Small intestine (tissue), 7 donors: Measurements from ENCODE around the gene HDAC9. TPM values are rescaled to one million over a fixed set of nuclear protein-coding genes. Genes with fewer than 3 reads are reported as not detected.

Source experiments
- DNase-seq, 2 donors: peaks; one replicate each; pipeline versions ENCODE4 v3.0.0 to v3.0.0-alpha.2; 2013
- FAIRE-seq: peaks from 2 replicates; lab custom pipeline; 2012; peaks lifted over from hg19 to GRCh38; lab: Jason Lieb, UNC
- H3K27ac ChIP-seq, 3 donors: one replicate each; pipeline ENCODE4 v1.5.1; 2013; ENCODE audit warnings: low read length in 2 of 3, mild to moderate bottlenecking in 2 of 3, control low read depth in 1 of 3, inconsistent platforms in 1 of 3, low read depth in 1 of 3, moderate library complexity in 1 of 3
- H3K27me3 ChIP-seq, 3 donors: one replicate each; pipeline ENCODE4 v1.6.1; 2013; ENCODE audit warnings: low read length in 3 of 3, inconsistent platforms in 1 of 3; ENCODE audit not compliant: control insufficient read depth in 3 of 3, insufficient read depth in 3 of 3
- H3K36me3 ChIP-seq, 3 donors: one replicate each; pipeline ENCODE4 v1.6.1; 2013; ENCODE audit warnings: low read length in 3 of 3, inconsistent platforms in 1 of 3, low read depth in 1 of 3, mild to moderate bottlenecking in 1 of 3, moderate library complexity in 1 of 3; ENCODE audit not compliant: control insufficient read depth in 3 of 3, insufficient read depth in 2 of 3
- H3K4me1 ChIP-seq, 3 donors: one replicate each; pipeline ENCODE4 v1.6.1; 2013; ENCODE audit warnings: low read length in 2 of 3, inconsistent platforms in 1 of 3, low read depth in 1 of 3, mild to moderate bottlenecking in 1 of 3, moderate library complexity in 1 of 3; ENCODE audit not compliant: control insufficient read depth in 3 of 3, insufficient read depth in 2 of 3
- H3K4me3 ChIP-seq, 3 donors: one replicate each; pipeline ENCODE4 v1.5.1; 2013; ENCODE audit warnings: low read length in 3 of 3, control low read depth in 1 of 3, inconsistent platforms in 1 of 3, low read depth in 1 of 3, mild to moderate bottlenecking in 1 of 3, moderate library complexity in 1 of 3
- H3K9me3 ChIP-seq, 2 donors: one replicate each; pipeline ENCODE4 v1.6.1; 2013; ENCODE audit warnings: low read depth in 1 of 2, low read length in 1 of 2; ENCODE audit not compliant: control insufficient read depth in 2 of 2, insufficient read depth in 1 of 2
- WGBS, 3 donors: extraction: QIAGEN DNeasy Blood & Tissue Kit; methylation state at CpG; one replicate each; pipeline ENCODE4 v1.1.7; 2013; 5-methylcytosine and 5-hydroxymethylcytosine counted together
- polyA plus RNA-seq, 4 donors: library from polyadenylated mRNA; stranded (reverse) in 3 of 4; unstranded in 1 of 4; fragments of 200-250 nt in 3 of 4; fragments of 120-200 nt in 1 of 4; gene quantifications; one replicate each; pipeline versions ENCODE4 v1.2.1 to v1.2.3, GENCODE V29; 2013
- donor health status: healthy with polysubstance abuse.
- donor health status: control.
- donor health status: control.
- donor health status: Bipolar disorder and iron deficiency.
- donor health status: healthy.

The HDAC9 gene
- polyA plus RNA-seq, 4 donors, result 2.2 to 2.7 (median 2.7) TPM; not detected in 1

- no peaks in the 10 kb centered on the region for H3K36me3 ChIP-seq
- no peaks in the 10 kb centered on the region for H3K4me1 ChIP-seq
- no peaks in the 10 kb centered on the region for H3K27me3 ChIP-seq
- no peak overlapping the region for H3K27ac ChIP-seq
- 88 to 98% (median 89%) methylated on average over 2 of the region's 2 CpGs for WGBS, 3 donors
- no peak for DNase-seq
- H3K4me3 ChIP-seq, result no peak overlapping the region
- no peak for FAIRE-seq
- H3K9me3 ChIP-seq, result no peaks in the 10 kb centered on the region
Measured at GRCh38 chr7:18905316-18905943, 409.9 kb downstream of the HDAC9 start.

DNA sequence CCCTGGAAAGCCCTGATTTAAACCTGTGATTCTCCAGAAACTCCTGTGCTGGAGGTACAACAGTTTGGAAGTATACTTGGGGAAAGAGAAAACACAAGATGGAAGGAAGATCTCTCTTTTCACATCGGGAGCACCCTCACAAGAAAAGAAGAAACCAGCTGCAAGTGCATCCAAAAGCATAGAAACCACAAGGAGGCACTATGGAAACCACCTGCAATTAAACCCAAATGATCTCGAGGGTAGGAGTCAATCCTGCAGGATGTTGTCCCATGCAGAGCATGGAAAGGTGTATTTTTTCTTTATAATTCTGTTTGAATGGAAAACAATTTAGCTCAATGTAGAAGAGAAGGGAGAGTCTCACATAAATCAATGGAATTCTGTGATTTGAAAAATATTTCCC, 411.4 kb downstream of the HDAC9 start:
- no peaks in the 10 kb centered on the region for H3K27me3 ChIP-seq
- H3K36me3 ChIP-seq, result no peaks in the 10 kb centered on the region
- FAIRE-seq, result no peak
- DNase-seq, result no peak
- no peaks in the 10 kb centered on the region for H3K4me1 ChIP-seq
- WGBS, 3 donors, result 23 to 60% (median 31%) methylated on average over 2 of the region's 2 CpGs
- H3K27ac ChIP-seq, result no peak overlapping the region
- no peaks in the 10 kb centered on the region for H3K9me3 ChIP-seq
- no peak overlapping the region for H3K4me3 ChIP-seq

- WGBS, 3 donors, result 75 to 83% (median 81%) methylated on average over 4 of the region's 4 CpGs
- Histone ChIP-seq H3K4me1 (no peaks in the 10 kb centered on the region), H3K27ac (no peak overlapping the region), H3K9me3 (no peaks in the 10 kb centered on the region), H3K36me3 (no peaks in the 10 kb centered on the region), H3K4me3 (no peak overlapping the region), H3K27me3 (no peaks in the 10 kb centered on the region)
- DNase-seq, result no peak
- no peak for FAIRE-seq
Measured at GRCh38 chr7:18913106-18913505, 417.6 kb downstream of the HDAC9 start.

- H3K9me3 ChIP-seq, result no peaks in the 10 kb centered on the region
- no peaks in the 10 kb centered on the region for H3K27me3 ChIP-seq
- WGBS, 3 donors, result 69 to 84% (median 76%) methylated on average over 3 of the region's 3 CpGs
- no peak for FAIRE-seq
- no peaks in the 10 kb centered on the region for H3K36me3 ChIP-seq
- H3K4me3 ChIP-seq, result no peak overlapping the region
- H3K27ac ChIP-seq, result no peak overlapping the region
- no peak for DNase-seq
- H3K4me1 ChIP-seq, result no peaks in the 10 kb centered on the region
Measured at GRCh38 chr7:18916826-18917225, 421.3 kb downstream of the HDAC9 start.

GRCh38 chr7:18927134-18927533, 431.6 kb downstream of the HDAC9 start:
- DNase-seq, result no peak
- no peak overlapping the region for H3K27ac ChIP-seq
- H3K4me1 ChIP-seq, result no peaks in the 10 kb centered on the region
- FAIRE-seq, result no peak
- no peaks in the 10 kb centered on the region for H3K9me3 ChIP-seq
- H3K4me3 ChIP-seq, result no peak overlapping the region
- no peaks in the 10 kb centered on the region for H3K36me3 ChIP-seq
- 51 to 68% (median 54%) methylated on average over 2 of the region's 2 CpGs for WGBS, 3 donors
- H3K27me3 ChIP-seq, result no peaks in the 10 kb centered on the region

DNA sequence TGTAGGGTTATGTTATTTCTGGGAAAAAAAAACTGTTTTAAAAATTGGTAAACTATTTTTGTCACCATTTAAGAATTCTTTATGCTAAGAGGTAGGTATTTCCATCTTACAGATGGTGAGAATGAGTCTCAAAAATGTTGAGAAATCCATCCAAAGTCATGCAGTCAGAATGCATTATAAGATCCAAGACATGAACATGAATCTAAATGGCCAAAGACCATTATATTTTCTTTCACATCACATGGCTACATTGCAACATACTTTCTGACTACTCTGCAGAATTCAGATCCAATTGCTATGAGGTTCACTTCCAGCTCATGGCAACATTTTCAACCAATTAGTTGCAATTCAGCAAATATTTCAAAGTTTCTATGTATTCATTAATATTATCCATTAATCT, 440.7 kb downstream of the HDAC9 start:
- no peaks in the 10 kb centered on the region for H3K4me1 ChIP-seq
- no peaks in the 10 kb centered on the region for H3K36me3 ChIP-seq
- FAIRE-seq, result no peak
- H3K4me3 ChIP-seq, result no peak overlapping the region
- no peak overlapping the region for H3K27ac ChIP-seq
- no peaks in the 10 kb centered on the region for H3K27me3 ChIP-seq
- no peaks in the 10 kb centered on the region for H3K9me3 ChIP-seq
- DNase-seq, result no peak

DNA sequence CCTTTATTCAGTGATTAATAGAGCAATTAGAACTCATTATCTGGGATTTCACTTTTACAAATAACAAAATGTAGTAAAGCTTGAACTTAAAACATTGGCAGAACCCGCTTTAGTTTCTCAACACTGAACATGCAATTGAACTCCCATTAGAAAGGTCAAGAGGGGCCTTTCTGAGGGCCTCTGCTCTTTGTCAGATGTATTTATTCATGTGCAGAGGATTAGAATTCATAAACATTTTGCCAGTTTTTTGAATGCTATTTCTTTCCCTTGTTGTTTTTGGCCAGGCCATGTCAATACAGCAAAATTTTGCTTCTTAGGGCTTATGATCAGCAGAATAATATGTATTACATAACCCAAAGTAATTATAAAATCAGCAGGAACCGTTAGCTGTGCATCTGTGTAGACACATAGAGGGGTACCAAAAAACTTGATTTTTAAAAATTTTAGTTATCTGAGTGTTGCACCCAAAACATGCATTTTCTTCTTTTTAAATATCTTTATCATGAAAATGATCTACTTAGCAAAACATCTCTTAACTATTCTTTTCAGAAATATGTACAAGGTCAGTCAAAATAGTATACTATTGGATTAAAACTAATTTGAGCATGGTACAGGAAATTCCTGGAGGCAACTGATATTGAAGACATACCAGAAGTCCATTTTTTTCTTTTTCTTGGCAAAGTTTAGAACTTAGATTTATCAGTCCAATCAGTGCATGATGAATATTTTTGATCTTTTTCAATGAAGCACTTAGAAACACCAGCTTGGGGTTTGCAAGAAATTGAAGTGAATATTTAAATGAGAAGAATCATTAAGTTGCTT, 444.4 kb downstream of the HDAC9 start:
- Histone ChIP-seq H3K4me1 (no peaks in the 10 kb centered on the region), H3K27me3 (no peaks in the 10 kb centered on the region), H3K36me3 (no peaks in the 10 kb centered on the region), H3K9me3 (no peaks in the 10 kb centered on the region), H3K27ac (no peak overlapping the region), H3K4me3 (no peak overlapping the region)
- 51 to 57% (median 54%) methylated on average over 2 of the region's 2 CpGs for WGBS, 3 donors
- FAIRE-seq, result no peak
- DNase-seq, result no peak

DNA sequence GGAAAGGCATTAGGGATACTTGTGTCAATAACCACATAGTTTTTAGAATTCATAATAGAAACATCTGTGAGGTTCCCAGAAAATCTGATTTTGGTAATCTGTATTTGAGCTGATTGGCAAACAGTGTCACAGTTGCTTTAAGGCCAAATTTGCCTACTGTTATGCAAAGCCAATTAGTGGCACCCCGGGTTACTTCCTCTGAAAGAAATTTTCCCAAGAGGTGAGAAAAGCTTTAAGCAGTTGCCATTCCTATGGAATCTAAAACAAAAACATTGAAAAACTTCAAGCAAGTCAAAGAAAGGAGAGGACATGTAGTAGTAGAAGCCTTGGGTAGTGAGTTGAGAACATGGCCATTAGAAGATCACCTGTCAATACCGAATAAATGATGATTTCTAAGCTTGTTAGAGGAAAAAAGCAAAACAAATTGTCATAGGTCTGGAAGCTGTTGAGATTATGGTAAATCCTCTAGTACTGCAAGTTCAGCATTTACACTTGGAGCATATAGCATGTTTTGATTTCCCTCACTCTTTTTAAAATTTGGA, 445.1 kb downstream of the HDAC9 start:
- DNase-seq (no peak), FAIRE-seq (no peak)
- 12 to 31% (median 25%) methylated on average over 2 of the region's 2 CpGs for WGBS, 3 donors
- no peaks in the 10 kb centered on the region for H3K36me3 ChIP-seq
- no peaks in the 10 kb centered on the region for H3K27me3 ChIP-seq
- H3K4me3 ChIP-seq, result no peak overlapping the region
- no peaks in the 10 kb centered on the region for H3K4me1 ChIP-seq
- no peaks in the 10 kb centered on the region for H3K9me3 ChIP-seq
- no peak overlapping the region for H3K27ac ChIP-seq
